Measurements from ENCODE around the gene ZNF784.

ZNF784 gene

GRCh38 chr19:55603581-55604292, 20.6 kb downstream of the ZNF784 start:
- DNase-seq (ENCODE audit: extremely low read depth in 1 of 2, low read depth in 1 of 2): no peak

GRCh38 chr19:55603115-55603514, 21.3 kb downstream of the ZNF784 start:
- no peak for DNase-seq (ENCODE audit: extremely low read depth in 1 of 2, low read depth in 1 of 2)

GRCh38 chr19:55602104-55603001, 22.0 kb downstream of the ZNF784 start:
- no peak for DNase-seq (ENCODE audit: extremely low read depth in 1 of 2, low read depth in 1 of 2)

- DNase-seq (ENCODE audit: extremely low read depth in 1 of 2, low read depth in 1 of 2): no peak
Observed at GRCh38 chr19:55601084-55601483, 23.3 kb downstream of the ZNF784 start.

- no peak for DNase-seq (ENCODE audit: extremely low read depth in 1 of 2, low read depth in 1 of 2)
Observed at GRCh38 chr19:55600662-55601028, 23.7 kb downstream of the ZNF784 start.

- DNase-seq (ENCODE audit: extremely low read depth in 1 of 2, low read depth in 1 of 2): peak; percentile 70 to 73
Observed at GRCh38 chr19:55599842-55600661, 24.3 kb downstream of the ZNF784 start, which contains the start of gene ZNF524. ZNF524 (plus strand) TSS chr19:55600288; CDS start chr19:55602113, 1,825 bp downstream.

- peak; percentile 86 to 96 for DNase-seq (ENCODE audit: extremely low read depth in 1 of 2, low read depth in 1 of 2)
Observed at GRCh38 chr19:55599468-55599841, 24.9 kb downstream of the ZNF784 start, which contains the start of gene FIZ1. FIZ1 (minus strand) TSS chr19:55599517; CDS start chr19:55597865, 1,652 bp downstream.

- peak; percentile 87 to 89 for DNase-seq (ENCODE audit: extremely low read depth in 1 of 2, low read depth in 1 of 2)
Observed at GRCh38 chr19:55598719-55599467, 25.5 kb downstream of the ZNF784 start.

GRCh38 chr19:55598034-55598433, 26.3 kb downstream of the ZNF784 start:
- no peak for DNase-seq (ENCODE audit: extremely low read depth in 1 of 2, low read depth in 1 of 2)

GRCh38 chr19:55597501-55597921, 26.9 kb downstream of the ZNF784 start:
- no peak for DNase-seq (ENCODE audit: extremely low read depth in 1 of 2, low read depth in 1 of 2)

- no peak for DNase-seq (ENCODE audit: extremely low read depth in 1 of 2, low read depth in 1 of 2)
Observed at GRCh38 chr19:55596304-55596703, 28.1 kb downstream of the ZNF784 start.

- DNase-seq (ENCODE audit: extremely low read depth in 1 of 2, low read depth in 1 of 2): no peak
Observed at GRCh38 chr19:55594996-55595545, 29.3 kb downstream of the ZNF784 start.

GRCh38 chr19:55593096-55593772, 31.1 kb downstream of the ZNF784 start:
- DNase-seq (ENCODE audit: extremely low read depth in 1 of 2, low read depth in 1 of 2): no peak

GRCh38 chr19:55592391-55593090, 31.8 kb downstream of the ZNF784 start:
- no peak for DNase-seq (ENCODE audit: extremely low read depth in 1 of 2, low read depth in 1 of 2)

GRCh38 chr19:55591555-55591954, 32.8 kb downstream of the ZNF784 start:
- no peak for DNase-seq (ENCODE audit: extremely low read depth in 1 of 2, low read depth in 1 of 2)

GRCh38 chr19:55590617-55591016, 33.7 kb downstream of the ZNF784 start:
- no peak for DNase-seq (ENCODE audit: extremely low read depth in 1 of 2, low read depth in 1 of 2)

- DNase-seq (ENCODE audit: extremely low read depth in 1 of 2, low read depth in 1 of 2): no peak
Observed at GRCh38 chr19:55590109-55590508, 34.3 kb downstream of the ZNF784 start.

- no peak for DNase-seq (ENCODE audit: extremely low read depth in 1 of 2, low read depth in 1 of 2)
Observed at GRCh38 chr19:55588738-55589137, 35.6 kb downstream of the ZNF784 start.

Measured in stimulated activated CD8-positive, alpha-beta memory T cell treated with anti-CD3 and anti-CD28 coated beads, Interleukin-7, amount 100 ng/mL, for 48 hours (primary cell).